Measurements from ENCODE around the gene ZNF224. TPM values are rescaled to one million over a fixed set of nuclear protein-coding genes. Genes with fewer than 3 reads are reported as not detected.

ZNF224 gene
- total and polyA plus RNA-seq, 2 of the 13 experiments (the other 11 are each of a cell fraction or from before 2014, with no cell fraction given), result 13.0 to 16.1 TPM

DNA sequence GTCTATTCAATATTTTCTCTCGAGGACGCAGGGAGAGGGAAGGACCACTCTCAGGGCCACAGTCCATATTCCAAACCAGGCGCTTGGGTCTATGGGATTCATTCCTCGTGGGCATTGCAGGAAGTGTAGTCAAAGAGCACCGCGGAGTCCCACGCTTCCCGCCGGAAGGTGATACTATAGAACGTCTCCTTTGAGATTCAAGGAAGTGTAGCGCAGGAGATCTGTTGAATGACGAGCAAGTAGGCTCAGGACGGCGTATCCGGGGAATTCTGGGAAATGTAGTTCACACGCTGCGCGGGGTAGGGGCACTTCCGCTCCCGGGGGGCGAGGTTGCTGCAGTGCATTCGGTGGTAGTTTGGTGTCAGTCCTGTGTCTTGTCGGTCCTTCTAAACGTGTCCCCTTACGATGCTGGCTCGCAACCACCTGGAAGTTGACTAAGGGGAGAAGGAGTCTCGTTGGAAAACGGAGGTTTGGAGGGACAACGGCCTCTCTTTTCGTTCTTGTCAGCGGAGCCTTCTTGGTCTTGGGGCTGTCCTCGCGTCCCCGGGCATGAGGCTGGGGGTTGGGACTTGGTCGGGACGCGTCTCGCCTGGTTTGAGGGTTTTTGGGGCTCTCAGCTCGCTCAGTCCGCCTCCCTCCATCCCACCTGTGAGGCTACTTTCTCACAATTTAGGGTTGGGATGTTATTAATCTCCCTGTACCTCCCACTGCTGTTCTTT lies 22.2 kb upstream of the ZNF224 start, which contains the start of gene ZNF284 (continued):
- TF ChIP-seq, protein P1, sequence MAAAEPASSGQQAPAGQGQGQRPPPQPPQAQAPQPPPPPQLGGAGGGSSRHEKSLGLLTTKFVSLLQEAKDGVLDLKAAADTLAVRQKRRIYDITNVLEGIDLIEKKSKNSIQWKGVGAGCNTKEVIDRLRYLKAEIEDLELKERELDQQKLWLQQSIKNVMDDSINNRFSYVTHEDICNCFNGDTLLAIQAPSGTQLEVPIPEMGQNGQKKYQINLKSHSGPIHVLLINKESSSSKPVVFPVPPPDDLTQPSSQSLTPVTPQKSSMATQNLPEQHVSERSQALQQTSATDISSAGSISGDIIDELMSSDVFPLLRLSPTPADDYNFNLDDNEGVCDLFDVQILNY (CRISPR knock-in tag; conservative IDR thresholded peaks at IDR 0.05), result no peak
- TF ChIP-seq ZFP1 (CRISPR knock-in tag; IDR thresholded peaks at IDR 0.05) (no peak), ZBTB20 (CRISPR knock-in tag; IDR thresholded peaks at IDR 0.05; ENCODE audit: borderline replicate concordance, low read depth) (no peak), ZNF337 (CRISPR knock-in tag; IDR thresholded peaks at IDR 0.05; ENCODE audit: borderline replicate concordance, low read depth) (no peak), ZNF713 (CRISPR knock-in tag; IDR thresholded peaks at IDR 0.05) (no peak), ZNF317 (CRISPR knock-in tag; IDR thresholded peaks at IDR 0.05) (no peak), KMT2B (CRISPR knock-in tag; IDR thresholded peaks at IDR 0.05) (peak; percentile 90), ZNF883 (CRISPR knock-in tag; IDR thresholded peaks at IDR 0.05; ENCODE audit: not compliant biosample characterization) (peak; percentile 54), FOXJ3 (CRISPR knock-in tag; IDR thresholded peaks at IDR 0.05; ENCODE audit: borderline replicate concordance) (no peak), MEIS2 (CRISPR knock-in tag; IDR thresholded peaks at IDR 0.05) (peak; percentile 67; the same call in 1 of the 2 replicates), SKI (IDR thresholded peaks at IDR 0.05; ENCODE audit: partially characterized antibody) (no peak), ONECUT2 (CRISPR knock-in tag; IDR thresholded peaks at IDR 0.05) (no peak), SRF (IDR thresholded peaks at IDR 0.05; ENCODE audit: low read depth, low read length) (no peak), MTF1 (CRISPR knock-in tag; IDR thresholded peaks at IDR 0.05) (no peak), PITX1 (CRISPR knock-in tag; IDR thresholded peaks at IDR 0.05) (no peak)
- TF ChIP-seq, protein P2, sequence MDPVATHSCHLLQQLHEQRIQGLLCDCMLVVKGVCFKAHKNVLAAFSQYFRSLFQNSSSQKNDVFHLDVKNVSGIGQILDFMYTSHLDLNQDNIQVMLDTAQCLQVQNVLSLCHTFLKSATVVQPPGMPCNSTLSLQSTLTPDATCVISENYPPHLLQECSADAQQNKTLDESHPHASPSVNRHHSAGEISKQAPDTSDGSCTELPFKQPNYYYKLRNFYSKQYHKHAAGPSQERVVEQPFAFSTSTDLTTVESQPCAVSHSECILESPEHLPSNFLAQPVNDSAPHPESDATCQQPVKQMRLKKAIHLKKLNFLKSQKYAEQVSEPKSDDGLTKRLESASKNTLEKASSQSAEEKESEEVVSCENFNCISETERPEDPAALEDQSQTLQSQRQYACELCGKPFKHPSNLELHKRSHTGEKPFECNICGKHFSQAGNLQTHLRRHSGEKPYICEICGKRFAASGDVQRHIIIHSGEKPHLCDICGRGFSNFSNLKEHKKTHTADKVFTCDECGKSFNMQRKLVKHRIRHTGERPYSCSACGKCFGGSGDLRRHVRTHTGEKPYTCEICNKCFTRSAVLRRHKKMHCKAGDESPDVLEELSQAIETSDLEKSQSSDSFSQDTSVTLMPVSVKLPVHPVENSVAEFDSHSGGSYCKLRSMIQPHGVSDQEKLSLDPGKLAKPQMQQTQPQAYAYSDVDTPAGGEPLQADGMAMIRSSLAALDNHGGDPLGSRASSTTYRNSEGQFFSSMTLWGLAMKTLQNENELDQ (CRISPR knock-in tag; IDR thresholded peaks at IDR 0.05; ENCODE audit: borderline replicate concordance), result 0 out of 2 replicates have a peak, but pooled peaks have one; percentile 38
- TF ChIP-seq, protein P3, sequence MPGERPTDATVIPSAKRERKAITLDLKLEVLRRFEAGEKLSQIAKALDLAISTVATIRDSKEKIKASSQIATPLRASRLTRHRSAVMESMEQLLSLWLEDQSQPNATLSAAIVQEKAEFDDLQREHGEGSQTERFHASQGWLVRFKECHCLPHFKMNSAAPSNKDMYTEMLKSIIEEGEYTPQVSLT (CRISPR knock-in tag; IDR thresholded peaks at IDR 0.05; ENCODE audit: borderline replicate concordance, low read depth), result no peak
- TF ChIP-seq, protein P4, sequence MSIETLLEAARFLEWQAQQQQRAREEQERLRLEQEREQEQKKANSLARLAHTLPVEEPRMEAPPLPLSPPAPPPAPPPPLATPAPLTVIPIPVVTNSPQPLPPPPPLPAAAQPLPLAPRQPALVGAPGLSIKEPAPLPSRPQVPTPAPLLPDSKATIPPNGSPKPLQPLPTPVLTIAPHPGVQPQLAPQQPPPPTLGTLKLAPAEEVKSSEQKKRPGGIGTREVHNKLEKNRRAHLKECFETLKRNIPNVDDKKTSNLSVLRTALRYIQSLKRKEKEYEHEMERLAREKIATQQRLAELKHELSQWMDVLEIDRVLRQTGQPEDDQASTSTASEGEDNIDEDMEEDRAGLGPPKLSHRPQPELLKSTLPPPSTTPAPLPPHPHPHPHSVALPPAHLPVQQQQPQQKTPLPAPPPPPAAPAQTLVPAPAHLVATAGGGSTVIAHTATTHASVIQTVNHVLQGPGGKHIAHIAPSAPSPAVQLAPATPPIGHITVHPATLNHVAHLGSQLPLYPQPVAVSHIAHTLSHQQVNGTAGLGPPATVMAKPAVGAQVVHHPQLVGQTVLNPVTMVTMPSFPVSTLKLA (IDR thresholded peaks at IDR 0.05), result no peak
- TF ChIP-seq, protein P5, sequence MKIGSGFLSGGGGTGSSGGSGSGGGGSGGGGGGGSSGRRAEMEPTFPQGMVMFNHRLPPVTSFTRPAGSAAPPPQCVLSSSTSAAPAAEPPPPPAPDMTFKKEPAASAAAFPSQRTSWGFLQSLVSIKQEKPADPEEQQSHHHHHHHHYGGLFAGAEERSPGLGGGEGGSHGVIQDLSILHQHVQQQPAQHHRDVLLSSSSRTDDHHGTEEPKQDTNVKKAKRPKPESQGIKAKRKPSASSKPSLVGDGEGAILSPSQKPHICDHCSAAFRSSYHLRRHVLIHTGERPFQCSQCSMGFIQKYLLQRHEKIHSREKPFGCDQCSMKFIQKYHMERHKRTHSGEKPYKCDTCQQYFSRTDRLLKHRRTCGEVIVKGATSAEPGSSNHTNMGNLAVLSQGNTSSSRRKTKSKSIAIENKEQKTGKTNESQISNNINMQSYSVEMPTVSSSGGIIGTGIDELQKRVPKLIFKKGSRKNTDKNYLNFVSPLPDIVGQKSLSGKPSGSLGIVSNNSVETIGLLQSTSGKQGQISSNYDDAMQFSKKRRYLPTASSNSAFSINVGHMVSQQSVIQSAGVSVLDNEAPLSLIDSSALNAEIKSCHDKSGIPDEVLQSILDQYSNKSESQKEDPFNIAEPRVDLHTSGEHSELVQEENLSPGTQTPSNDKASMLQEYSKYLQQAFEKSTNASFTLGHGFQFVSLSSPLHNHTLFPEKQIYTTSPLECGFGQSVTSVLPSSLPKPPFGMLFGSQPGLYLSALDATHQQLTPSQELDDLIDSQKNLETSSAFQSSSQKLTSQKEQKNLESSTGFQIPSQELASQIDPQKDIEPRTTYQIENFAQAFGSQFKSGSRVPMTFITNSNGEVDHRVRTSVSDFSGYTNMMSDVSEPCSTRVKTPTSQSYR (CRISPR knock-in tag; IDR thresholded peaks at IDR 0.05; ENCODE audit: borderline replicate concordance), result no peak
- TF ChIP-seq, protein P6, sequence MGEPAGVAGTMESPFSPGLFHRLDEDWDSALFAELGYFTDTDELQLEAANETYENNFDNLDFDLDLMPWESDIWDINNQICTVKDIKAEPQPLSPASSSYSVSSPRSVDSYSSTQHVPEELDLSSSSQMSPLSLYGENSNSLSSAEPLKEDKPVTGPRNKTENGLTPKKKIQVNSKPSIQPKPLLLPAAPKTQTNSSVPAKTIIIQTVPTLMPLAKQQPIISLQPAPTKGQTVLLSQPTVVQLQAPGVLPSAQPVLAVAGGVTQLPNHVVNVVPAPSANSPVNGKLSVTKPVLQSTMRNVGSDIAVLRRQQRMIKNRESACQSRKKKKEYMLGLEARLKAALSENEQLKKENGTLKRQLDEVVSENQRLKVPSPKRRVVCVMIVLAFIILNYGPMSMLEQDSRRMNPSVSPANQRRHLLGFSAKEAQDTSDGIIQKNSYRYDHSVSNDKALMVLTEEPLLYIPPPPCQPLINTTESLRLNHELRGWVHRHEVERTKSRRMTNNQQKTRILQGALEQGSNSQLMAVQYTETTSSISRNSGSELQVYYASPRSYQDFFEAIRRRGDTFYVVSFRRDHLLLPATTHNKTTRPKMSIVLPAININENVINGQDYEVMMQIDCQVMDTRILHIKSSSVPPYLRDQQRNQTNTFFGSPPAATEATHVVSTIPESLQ (CRISPR knock-in tag; conservative IDR thresholded peaks at IDR 0.05), result no peak

All from HepG2 (cell line).